ENCODE results near the gene EYS. TPM values are rescaled to one million over a fixed set of nuclear protein-coding genes. Genes with fewer than 3 reads are reported as not detected.

The EYS gene
- total and polyA plus RNA-seq, 8 donors: 0.03 to 0.25 (median 0.13) TPM

DNA sequence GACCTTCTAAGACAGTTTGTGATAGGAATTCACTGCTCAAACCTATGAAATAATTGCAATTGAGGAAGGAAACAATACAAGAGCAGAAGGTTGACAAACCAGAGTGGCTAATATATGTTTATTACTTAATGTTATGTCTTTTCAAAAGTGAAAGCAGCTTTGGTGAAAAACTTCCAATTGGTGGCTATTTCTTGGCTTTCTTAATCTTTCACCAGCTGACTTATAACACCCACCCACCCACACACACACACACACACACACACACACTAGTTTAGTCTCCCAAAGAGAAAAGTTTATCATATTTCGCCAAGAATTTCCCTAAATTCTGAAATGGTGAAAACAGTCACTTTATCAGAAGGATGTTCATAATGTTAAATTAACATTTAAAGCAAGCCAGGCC lies 583.5 kb downstream of the EYS start:
- H3K36me3 ChIP-seq: no peaks in the 10 kb centered on the region
- H3K4me3 ChIP-seq: no peak overlapping the region
- ATAC-seq: no peak
- TF ChIP-seq, protein P1, sequence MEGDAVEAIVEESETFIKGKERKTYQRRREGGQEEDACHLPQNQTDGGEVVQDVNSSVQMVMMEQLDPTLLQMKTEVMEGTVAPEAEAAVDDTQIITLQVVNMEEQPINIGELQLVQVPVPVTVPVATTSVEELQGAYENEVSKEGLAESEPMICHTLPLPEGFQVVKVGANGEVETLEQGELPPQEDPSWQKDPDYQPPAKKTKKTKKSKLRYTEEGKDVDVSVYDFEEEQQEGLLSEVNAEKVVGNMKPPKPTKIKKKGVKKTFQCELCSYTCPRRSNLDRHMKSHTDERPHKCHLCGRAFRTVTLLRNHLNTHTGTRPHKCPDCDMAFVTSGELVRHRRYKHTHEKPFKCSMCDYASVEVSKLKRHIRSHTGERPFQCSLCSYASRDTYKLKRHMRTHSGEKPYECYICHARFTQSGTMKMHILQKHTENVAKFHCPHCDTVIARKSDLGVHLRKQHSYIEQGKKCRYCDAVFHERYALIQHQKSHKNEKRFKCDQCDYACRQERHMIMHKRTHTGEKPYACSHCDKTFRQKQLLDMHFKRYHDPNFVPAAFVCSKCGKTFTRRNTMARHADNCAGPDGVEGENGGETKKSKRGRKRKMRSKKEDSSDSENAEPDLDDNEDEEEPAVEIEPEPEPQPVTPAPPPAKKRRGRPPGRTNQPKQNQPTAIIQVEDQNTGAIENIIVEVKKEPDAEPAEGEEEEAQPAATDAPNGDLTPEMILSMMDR (IDR thresholded peaks at IDR 0.05): no peak
- intact Hi-C loops (cut with DNase I): no loop called here
- H3K9me3 ChIP-seq: no peaks in the 10 kb centered on the region
- H3K4me1 ChIP-seq: no peaks in the 10 kb centered on the region
- no peak for DNase-seq
- 72% methylated on average over 1 of the region's 1 CpG for WGBS, 2 donors
- no peaks in the 10 kb centered on the region for H3K27me3 ChIP-seq
- no peak overlapping the region for H3K27ac ChIP-seq
- no peak for FAIRE-seq

DNA sequence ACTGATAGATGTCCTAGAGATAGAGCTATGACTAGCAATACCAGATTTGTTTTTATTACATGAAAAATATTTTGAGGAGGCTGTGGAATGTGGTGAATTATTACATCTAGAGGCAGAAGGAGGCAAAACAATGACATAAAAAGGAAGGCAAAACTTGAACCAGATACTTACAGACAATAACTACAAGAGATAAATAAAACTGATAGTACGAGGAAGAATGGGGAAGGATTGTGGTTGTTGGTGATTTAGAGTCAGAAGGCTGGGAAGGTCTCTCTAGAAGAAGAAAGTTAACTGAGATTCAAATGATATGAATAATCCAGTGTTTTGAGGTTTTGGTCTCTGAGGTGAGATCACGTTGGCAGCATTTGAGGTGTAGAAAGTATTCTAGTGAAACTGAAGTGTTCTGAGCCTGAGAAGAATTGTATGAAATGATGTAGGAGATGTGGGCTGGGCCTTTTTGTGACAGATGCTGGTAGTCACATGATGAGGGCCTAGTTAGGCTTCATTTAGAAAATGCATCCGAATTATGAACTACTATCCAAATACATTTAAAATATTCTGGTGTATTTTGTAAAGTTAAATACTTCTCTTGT lies 589.1 kb downstream of the EYS start:
- Histone ChIP-seq H3K9me3 (no peaks in the 10 kb centered on the region), H3K27me3 (no peaks in the 10 kb centered on the region), H3K27ac (no peak overlapping the region), H3K36me3 (no peaks in the 10 kb centered on the region), H3K4me1 (no peaks in the 10 kb centered on the region), H3K4me3 (no peak overlapping the region)
- WGBS, 2 donors: 77 to 81% methylated on average over 3 of the region's 3 CpGs
- intact Hi-C loops (cut with DNase I): no loop called here
- DNase-seq (no peak), ATAC-seq (no peak), FAIRE-seq (no peak)
- TF ChIP-seq, protein P1 (IDR thresholded peaks at IDR 0.05): no peak

DNA sequence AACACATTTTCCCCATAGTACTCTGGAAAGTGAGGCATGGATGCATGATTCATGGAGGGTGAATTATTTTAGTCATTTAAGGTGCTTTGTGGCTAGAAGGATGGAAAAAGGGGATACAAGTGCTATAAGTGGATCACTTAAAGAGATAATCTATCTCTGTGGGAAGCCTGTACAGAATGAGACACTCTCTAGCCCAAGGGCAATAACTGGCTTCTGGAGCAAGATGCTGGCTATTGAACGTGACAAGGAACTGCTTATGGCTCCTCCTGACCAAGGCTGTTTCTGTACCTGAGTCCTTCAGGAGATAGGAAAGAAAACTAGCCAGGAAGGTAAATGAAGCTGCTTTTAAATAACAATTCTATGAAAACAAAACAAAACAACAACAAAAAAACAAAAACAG lies 590.7 kb downstream of the EYS start:
- WGBS, 2 donors: 47 to 65% methylated on average over 1 of the region's 1 CpG
- TF ChIP-seq, protein P1 (IDR thresholded peaks at IDR 0.05): no peak
- DNase-seq: no peak
- FAIRE-seq: no peak
- H3K9me3 ChIP-seq: no peaks in the 10 kb centered on the region
- intact Hi-C loops (cut with DNase I): no loop called here
- H3K27me3 ChIP-seq: no peaks in the 10 kb centered on the region
- no peak overlapping the region for H3K4me3 ChIP-seq
- ATAC-seq: no peak
- no peaks in the 10 kb centered on the region for H3K4me1 ChIP-seq
- H3K27ac ChIP-seq: no peak overlapping the region
- H3K36me3 ChIP-seq: no peaks in the 10 kb centered on the region

DNA sequence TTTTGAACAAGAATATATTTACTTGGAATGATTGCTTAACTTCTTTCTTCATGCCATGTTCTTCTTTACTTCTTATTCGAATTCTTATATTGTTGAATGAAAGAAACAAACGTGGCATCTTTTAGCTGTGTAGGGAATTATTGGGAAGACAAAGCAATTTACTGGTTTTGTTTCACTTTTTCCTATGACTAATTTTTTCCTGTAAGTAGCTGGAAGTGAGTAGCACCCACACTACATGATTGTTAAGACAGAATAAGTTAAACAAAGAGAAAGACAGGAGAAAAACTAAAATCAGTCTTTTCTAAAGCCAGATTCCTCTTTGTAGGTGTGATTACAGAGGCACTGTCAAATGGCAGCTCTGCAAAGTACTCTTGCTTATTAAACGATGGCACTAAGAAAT lies 593.4 kb downstream of the EYS start:
- Histone ChIP-seq H3K27ac (no peak overlapping the region), H3K4me3 (no peak overlapping the region), H3K9me3 (no peaks in the 10 kb centered on the region), H3K4me1 (no peaks in the 10 kb centered on the region), H3K27me3 (no peaks in the 10 kb centered on the region), H3K36me3 (no peaks in the 10 kb centered on the region)
- no peak for ATAC-seq
- no peak for DNase-seq
- TF ChIP-seq, protein P1 (IDR thresholded peaks at IDR 0.05): no peak
- intact Hi-C loops (cut with DNase I): no loop called here
- WGBS, 2 donors: 58 to 59% methylated on average over 3 of the region's 3 CpGs
- FAIRE-seq: no peak

DNA sequence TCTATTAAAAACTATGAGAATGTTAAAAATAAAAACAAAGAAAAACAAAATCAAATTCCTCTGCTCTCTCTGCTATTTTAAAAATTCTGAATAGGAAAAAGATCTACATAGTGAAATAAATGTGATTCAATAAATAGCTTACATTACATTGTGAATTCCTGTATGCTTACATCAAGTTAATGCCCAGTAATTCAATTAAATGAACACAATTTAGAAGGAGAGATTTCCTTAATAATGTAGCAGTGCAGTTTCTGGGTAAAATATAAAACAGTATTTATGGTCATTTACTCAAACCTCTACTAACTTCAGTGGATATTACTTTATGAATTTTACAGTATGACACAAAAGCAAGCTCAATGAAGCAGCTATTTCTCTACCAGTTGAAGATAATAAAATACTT lies 594.6 kb downstream of the EYS start:
- Histone ChIP-seq H3K4me1 (no peaks in the 10 kb centered on the region), H3K27me3 (no peaks in the 10 kb centered on the region), H3K36me3 (no peaks in the 10 kb centered on the region), H3K27ac (no peak overlapping the region), H3K9me3 (no peaks in the 10 kb centered on the region), H3K4me3 (no peak overlapping the region)
- no peak for FAIRE-seq
- intact Hi-C loops (cut with DNase I): no loop called here
- ATAC-seq: no peak
- no peak for DNase-seq
- TF ChIP-seq, protein P1 (IDR thresholded peaks at IDR 0.05): no peak
